HEK293 (cell line): ENCODE measurements around the gene ZNF785.

ENCODE experiments used
- GLIS1 ChIP-seq: fragments of 450-650 bp; formaldehyde crosslinking; IDR thresholded peaks from 2 replicates; pipeline ENCODE4 v1.5.1; 2016; ENCODE audit warnings: missing biosample characterization, missing genetic modification characterization
- GLIS2 ChIP-seq: fragments of 450-650 bp; formaldehyde crosslinking; IDR thresholded peaks from 2 replicates; pipeline ENCODE4 v1.5.1; 2016; ENCODE audit warnings: missing biosample characterization, missing genetic modification characterization
- HOXD13 ChIP-seq: sonication (generic); formaldehyde crosslinking; IDR thresholded peaks from 2 replicates; pipeline ENCODE4 v1.8.0; 2022; ENCODE audit warnings: missing genetic modification reagents, borderline replicate concordance
- KLF1 ChIP-seq: fragments of 450-650 bp; formaldehyde crosslinking; IDR thresholded peaks from 2 replicates; pipeline ENCODE4 v1.5.1; 2016; ENCODE audit warnings: missing biosample characterization, missing genetic modification characterization
- SETDB1 ChIP-seq: IDR thresholded peaks from one replicate; pipeline ENCODE4 v1.6.1; 2017; ENCODE audit warnings: mild to moderate bottlenecking, low read length, moderate library complexity, mixed read lengths; ENCODE audit not compliant: insufficient read length
- ZBTB17 ChIP-seq: fragments of 450-650 bp; formaldehyde crosslinking; IDR thresholded peaks from 2 replicates; pipeline ENCODE4 v1.5.1; 2016; ENCODE audit warnings: missing biosample characterization, missing genetic modification characterization
- ZBTB21 ChIP-seq: fragments of 450-650 bp; formaldehyde crosslinking; IDR thresholded peaks from 2 replicates; pipeline ENCODE4 v1.5.1; 2017; ENCODE audit warnings: missing biosample characterization, missing genetic modification characterization
- ZBTB8A ChIP-seq: fragments of 450-650 bp; formaldehyde crosslinking; IDR thresholded peaks from 2 replicates; pipeline ENCODE4 v1.5.1; 2016; ENCODE audit warnings: missing biosample characterization, missing genetic modification characterization
- ZFP3 ChIP-seq: fragments of 450-650 bp; formaldehyde crosslinking; IDR thresholded peaks from 2 replicates; pipeline ENCODE4 v1.5.1; 2016; ENCODE audit warnings: low read depth, missing biosample characterization, missing genetic modification characterization
- ZIC2 ChIP-seq: fragments of 450-650 bp; formaldehyde crosslinking; IDR thresholded peaks from 2 replicates; pipeline ENCODE4 v1.5.1; 2016; ENCODE audit warnings: missing biosample characterization, missing genetic modification characterization
- ZNF133 ChIP-seq: fragments of 450-650 bp; formaldehyde crosslinking; IDR thresholded peaks from 2 replicates; pipeline ENCODE4 v1.5.1; 2016; ENCODE audit warnings: missing biosample characterization, missing genetic modification characterization
- ZNF184 ChIP-seq: fragments of 450-650 bp; IDR thresholded peaks from 2 replicates; pipeline ENCODE4 v1.5.1; 2018; ENCODE audit warnings: missing biosample characterization, mild to moderate bottlenecking, missing genetic modification characterization
- ZNF416 ChIP-seq: fragments of 450-650 bp; formaldehyde crosslinking; IDR thresholded peaks from 2 replicates; pipeline ENCODE4 v1.5.1; 2016; ENCODE audit warnings: missing biosample characterization, missing genetic modification characterization
- ZNF701 ChIP-seq: fragments of 450-650 bp; formaldehyde crosslinking; IDR thresholded peaks from 2 replicates; pipeline ENCODE4 v1.5.1; 2016; ENCODE audit warnings: missing biosample characterization, missing genetic modification characterization
- ZNF76 ChIP-seq: fragments of 450-650 bp; formaldehyde crosslinking; IDR thresholded peaks from 2 replicates; pipeline ENCODE4; 2016; ENCODE audit warnings: low read depth, missing biosample characterization, missing genetic modification characterization, borderline replicate concordance
- ZNF768 ChIP-seq: fragments of 450-650 bp; formaldehyde crosslinking; IDR thresholded peaks from 2 replicates; pipeline ENCODE4 v1.5.1; 2018; ENCODE audit warnings: missing biosample characterization, mild to moderate bottlenecking, missing genetic modification characterization
- ZSCAN16 ChIP-seq: fragments of 450-650 bp; formaldehyde crosslinking; IDR thresholded peaks from 2 replicates; pipeline ENCODE4 v1.5.1; 2016; ENCODE audit warnings: missing biosample characterization, missing genetic modification characterization
- TF ChIP-seq, protein P1 (sequence below): fragments of 450-650 bp; formaldehyde crosslinking; IDR thresholded peaks from 2 replicates; pipeline ENCODE4 v1.5.1; 2016; ENCODE audit warnings: missing biosample characterization, missing genetic modification characterization
- TF ChIP-seq, protein P2 (sequence below): fragments of 450-650 bp; formaldehyde crosslinking; IDR thresholded peaks from 2 replicates; pipeline ENCODE4 v1.5.1; 2016; ENCODE audit warnings: missing biosample characterization, missing genetic modification characterization
- TF ChIP-seq, protein P3 (sequence below): fragments of 450-650 bp; formaldehyde crosslinking; IDR thresholded peaks from 2 replicates; pipeline ENCODE4 v1.5.0; 2017; ENCODE audit warnings: missing biosample characterization, missing genetic modification characterization, borderline replicate concordance
- TF ChIP-seq, protein P4 (sequence below): fragments of 450-650 bp; formaldehyde crosslinking; conservative IDR thresholded peaks from 2 replicates; pipeline ENCODE4 v1.5.1; 2016; ENCODE audit warnings: low read depth, missing biosample characterization, missing genetic modification characterization
- TF ChIP-seq, protein P5 (sequence below): fragments of 450-650 bp; formaldehyde crosslinking; IDR thresholded peaks from 2 replicates; pipeline ENCODE4 v1.5.1; 2016; ENCODE audit warnings: missing biosample characterization, missing genetic modification characterization, borderline replicate concordance

ZNF785 gene

DNA sequence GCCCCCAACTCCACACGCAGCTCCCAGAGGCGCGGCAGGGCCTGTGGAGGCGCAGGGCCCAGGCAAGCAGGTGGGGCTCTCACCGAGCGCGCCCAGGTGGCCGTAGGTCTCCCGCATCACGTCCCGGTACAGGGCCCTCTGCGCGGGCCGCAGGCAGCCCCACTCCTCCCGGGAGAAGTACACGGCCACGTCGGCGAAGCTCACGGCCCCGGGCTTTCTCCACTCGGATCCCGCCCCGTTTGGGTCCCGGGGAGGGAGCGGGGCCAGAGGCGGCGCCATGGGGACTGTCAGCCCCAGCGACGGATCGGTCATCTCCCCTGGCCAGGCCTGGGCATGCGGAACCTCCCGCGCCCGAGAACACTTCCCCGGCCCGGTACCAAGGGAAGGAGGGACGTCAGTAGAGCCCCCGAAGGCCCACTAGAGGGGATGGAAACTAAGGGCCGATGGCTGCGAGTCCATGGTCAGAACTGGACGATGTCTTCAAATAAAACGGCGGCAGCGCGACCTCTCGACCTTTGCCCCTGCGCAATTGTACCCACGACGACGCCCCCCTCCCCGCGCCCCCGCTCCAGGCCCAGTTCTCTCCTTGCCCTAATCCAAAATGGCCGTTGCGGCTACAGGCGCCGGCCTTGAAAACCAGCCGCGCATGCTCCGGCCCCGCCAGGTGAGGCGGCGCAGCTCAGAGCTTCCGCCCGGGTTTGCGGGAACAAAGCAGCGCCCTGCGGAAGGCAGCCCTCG, 51.0 kb downstream of the ZNF785 start, which contains the start of gene ZNF747 (continued):
- TF ChIP-seq, protein P1, sequence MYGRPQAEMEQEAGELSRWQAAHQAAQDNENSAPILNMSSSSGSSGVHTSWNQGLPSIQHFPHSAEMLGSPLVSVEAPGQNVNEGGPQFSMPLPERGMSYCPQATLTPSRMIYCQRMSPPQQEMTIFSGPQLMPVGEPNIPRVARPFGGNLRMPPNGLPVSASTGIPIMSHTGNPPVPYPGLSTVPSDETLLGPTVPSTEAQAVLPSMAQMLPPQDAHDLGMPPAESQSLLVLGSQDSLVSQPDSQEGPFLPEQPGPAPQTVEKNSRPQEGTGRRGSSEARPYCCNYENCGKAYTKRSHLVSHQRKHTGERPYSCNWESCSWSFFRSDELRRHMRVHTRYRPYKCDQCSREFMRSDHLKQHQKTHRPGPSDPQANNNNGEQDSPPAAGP: peak; percentile 86
- 0 out of 2 replicates have a peak, but pooled peaks have one; percentile 29 for TF ChIP-seq ZNF184 (tag by site-specific recombination)
- TF ChIP-seq HOXD13 (CRISPR knock-in tag): no peak
- peak; percentile 73 for TF ChIP-seq GLIS2 (tag by site-specific recombination)
- peak; percentile 83 for TF ChIP-seq ZIC2
- TF ChIP-seq, protein P2, sequence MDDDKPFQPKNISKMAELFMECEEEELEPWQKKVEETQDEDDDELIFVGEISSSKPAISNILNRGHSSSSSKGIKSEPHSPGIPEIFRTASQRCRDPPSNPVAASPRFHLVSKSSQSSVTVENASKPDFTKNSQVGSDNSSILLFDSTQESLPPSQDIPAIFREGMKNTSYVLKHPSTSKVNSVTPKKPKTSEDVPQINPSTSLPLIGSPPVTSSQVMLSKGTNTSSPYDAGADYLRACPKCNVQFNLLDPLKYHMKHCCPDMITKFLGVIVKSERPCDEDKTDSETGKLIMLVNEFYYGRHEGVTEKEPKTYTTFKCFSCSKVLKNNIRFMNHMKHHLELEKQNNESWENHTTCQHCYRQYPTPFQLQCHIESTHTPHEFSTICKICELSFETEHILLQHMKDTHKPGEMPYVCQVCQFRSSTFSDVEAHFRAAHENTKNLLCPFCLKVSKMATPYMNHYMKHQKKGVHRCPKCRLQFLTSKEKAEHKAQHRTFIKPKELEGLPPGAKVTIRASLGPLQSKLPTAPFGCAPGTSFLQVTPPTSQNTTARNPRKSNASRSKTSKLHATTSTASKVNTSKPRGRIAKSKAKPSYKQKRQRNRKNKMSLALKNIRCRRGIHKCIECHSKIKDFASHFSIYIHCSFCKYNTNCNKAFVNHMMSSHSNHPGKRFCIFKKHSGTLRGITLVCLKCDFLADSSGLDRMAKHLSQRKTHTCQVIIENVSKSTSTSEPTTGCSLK: no peak
- no peak for TF ChIP-seq ZFP3 (tag by site-specific recombination)
- TF ChIP-seq ZNF133 (tag by site-specific recombination): peak; percentile 34; the same call in 1 of the 2 replicates
- peak; percentile 26; the same call in 1 of the 2 replicates for TF ChIP-seq GLIS1 (tag by site-specific recombination)
- TF ChIP-seq, protein P3, sequence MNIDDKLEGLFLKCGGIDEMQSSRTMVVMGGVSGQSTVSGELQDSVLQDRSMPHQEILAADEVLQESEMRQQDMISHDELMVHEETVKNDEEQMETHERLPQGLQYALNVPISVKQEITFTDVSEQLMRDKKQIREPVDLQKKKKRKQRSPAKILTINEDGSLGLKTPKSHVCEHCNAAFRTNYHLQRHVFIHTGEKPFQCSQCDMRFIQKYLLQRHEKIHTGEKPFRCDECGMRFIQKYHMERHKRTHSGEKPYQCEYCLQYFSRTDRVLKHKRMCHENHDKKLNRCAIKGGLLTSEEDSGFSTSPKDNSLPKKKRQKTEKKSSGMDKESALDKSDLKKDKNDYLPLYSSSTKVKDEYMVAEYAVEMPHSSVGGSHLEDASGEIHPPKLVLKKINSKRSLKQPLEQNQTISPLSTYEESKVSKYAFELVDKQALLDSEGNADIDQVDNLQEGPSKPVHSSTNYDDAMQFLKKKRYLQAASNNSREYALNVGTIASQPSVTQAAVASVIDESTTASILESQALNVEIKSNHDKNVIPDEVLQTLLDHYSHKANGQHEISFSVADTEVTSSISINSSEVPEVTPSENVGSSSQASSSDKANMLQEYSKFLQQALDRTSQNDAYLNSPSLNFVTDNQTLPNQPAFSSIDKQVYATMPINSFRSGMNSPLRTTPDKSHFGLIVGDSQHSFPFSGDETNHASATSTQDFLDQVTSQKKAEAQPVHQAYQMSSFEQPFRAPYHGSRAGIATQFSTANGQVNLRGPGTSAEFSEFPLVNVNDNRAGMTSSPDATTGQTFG (tag by site-specific recombination): no peak; the same call in 1 of the 2 replicates
- TF ChIP-seq, protein P4, sequence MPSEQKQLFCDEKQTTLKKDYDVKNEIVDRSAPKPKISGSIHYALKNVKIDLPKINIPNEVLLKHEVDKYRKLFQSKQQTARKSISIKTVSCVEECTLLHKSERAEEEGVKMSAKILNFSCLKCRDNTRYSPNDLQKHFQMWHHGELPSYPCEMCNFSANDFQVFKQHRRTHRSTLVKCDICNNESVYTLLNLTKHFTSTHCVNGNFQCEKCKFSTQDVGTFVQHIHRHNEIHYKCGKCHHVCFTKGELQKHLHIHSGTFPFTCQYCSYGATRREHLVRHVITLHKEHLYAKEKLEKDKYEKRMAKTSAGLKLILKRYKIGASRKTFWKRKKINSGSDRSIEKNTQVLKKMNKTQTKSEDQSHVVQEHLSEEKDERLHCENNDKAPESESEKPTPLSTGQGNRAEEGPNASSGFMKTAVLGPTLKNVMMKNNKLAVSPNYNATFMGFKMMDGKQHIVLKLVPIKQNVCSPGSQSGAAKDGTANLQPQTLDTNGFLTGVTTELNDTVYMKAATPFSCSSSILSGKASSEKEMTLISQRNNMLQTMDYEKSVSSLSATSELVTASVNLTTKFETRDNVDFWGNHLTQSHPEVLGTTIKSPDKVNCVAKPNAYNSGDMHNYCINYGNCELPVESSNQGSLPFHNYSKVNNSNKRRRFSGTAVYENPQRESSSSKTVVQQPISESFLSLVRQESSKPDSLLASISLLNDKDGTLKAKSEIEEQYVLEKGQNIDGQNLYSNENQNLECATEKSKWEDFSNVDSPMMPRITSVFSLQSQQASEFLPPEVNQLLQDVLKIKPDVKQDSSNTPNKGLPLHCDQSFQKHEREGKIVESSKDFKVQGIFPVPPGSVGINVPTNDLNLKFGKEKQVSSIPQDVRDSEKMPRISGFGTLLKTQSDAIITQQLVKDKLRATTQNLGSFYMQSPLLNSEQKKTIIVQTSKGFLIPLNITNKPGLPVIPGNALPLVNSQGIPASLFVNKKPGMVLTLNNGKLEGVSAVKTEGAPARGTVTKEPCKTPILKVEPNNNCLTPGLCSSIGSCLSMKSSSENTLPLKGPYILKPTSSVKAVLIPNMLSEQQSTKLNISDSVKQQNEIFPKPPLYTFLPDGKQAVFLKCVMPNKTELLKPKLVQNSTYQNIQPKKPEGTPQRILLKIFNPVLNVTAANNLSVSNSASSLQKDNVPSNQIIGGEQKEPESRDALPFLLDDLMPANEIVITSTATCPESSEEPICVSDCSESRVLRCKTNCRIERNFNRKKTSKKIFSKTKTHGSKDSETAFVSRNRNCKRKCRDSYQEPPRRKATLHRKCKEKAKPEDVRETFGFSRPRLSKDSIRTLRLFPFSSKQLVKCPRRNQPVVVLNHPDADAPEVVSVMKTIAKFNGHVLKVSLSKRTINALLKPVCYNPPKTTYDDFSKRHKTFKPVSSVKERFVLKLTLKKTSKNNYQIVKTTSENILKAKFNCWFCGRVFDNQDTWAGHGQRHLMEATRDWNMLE (tag by site-specific recombination): peak; percentile 67; the same call in 1 of the 2 replicates
- TF ChIP-seq ZBTB8A (tag by site-specific recombination): peak; percentile 97
- TF ChIP-seq ZNF701 (tag by site-specific recombination): no peak
- TF ChIP-seq ZBTB17 (tag by site-specific recombination): peak; percentile 100
- no peak for TF ChIP-seq SETDB1
- peak; percentile 49 for TF ChIP-seq ZBTB21 (tag by site-specific recombination)
- no peak; the same call in 1 of the 2 replicates for TF ChIP-seq ZSCAN16
- peak; percentile 92 for TF ChIP-seq ZNF76 (tag by site-specific recombination)
- TF ChIP-seq ZNF416 (tag by site-specific recombination): no peak
- no peak for TF ChIP-seq ZNF768
- TF ChIP-seq, protein P5, sequence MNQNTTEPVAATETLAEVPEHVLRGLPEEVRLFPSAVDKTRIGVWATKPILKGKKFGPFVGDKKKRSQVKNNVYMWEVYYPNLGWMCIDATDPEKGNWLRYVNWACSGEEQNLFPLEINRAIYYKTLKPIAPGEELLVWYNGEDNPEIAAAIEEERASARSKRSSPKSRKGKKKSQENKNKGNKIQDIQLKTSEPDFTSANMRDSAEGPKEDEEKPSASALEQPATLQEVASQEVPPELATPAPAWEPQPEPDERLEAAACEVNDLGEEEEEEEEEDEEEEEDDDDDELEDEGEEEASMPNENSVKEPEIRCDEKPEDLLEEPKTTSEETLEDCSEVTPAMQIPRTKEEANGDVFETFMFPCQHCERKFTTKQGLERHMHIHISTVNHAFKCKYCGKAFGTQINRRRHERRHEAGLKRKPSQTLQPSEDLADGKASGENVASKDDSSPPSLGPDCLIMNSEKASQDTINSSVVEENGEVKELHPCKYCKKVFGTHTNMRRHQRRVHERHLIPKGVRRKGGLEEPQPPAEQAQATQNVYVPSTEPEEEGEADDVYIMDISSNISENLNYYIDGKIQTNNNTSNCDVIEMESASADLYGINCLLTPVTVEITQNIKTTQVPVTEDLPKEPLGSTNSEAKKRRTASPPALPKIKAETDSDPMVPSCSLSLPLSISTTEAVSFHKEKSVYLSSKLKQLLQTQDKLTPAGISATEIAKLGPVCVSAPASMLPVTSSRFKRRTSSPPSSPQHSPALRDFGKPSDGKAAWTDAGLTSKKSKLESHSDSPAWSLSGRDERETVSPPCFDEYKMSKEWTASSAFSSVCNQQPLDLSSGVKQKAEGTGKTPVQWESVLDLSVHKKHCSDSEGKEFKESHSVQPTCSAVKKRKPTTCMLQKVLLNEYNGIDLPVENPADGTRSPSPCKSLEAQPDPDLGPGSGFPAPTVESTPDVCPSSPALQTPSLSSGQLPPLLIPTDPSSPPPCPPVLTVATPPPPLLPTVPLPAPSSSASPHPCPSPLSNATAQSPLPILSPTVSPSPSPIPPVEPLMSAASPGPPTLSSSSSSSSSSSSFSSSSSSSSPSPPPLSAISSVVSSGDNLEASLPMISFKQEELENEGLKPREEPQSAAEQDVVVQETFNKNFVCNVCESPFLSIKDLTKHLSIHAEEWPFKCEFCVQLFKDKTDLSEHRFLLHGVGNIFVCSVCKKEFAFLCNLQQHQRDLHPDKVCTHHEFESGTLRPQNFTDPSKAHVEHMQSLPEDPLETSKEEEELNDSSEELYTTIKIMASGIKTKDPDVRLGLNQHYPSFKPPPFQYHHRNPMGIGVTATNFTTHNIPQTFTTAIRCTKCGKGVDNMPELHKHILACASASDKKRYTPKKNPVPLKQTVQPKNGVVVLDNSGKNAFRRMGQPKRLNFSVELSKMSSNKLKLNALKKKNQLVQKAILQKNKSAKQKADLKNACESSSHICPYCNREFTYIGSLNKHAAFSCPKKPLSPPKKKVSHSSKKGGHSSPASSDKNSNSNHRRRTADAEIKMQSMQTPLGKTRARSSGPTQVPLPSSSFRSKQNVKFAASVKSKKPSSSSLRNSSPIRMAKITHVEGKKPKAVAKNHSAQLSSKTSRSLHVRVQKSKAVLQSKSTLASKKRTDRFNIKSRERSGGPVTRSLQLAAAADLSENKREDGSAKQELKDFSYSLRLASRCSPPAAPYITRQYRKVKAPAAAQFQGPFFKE: no peak
- TF ChIP-seq KLF1: peak; percentile 73
